Measurements from ENCODE around the gene SF3B5.
"Not testable (repeated sequence)": the region's sequence is repeated elsewhere in the genome, so short reads cannot be mapped to it uniquely, and the experiment has no call there.

The SF3B5 gene

GRCh38 chr6:144062786-144063185 is 32.6 kb downstream of the SF3B5 start:
- no peak for DNase-seq

GRCh38 chr6:144059139-144059538 is 36.2 kb downstream of the SF3B5 start:
- no peak for DNase-seq

GRCh38 chr6:144055121-144055931 is 40.0 kb downstream of the SF3B5 start:
- no peak for DNase-seq

- DNase-seq: no peak
Measured at GRCh38 chr6:144053601-144054000, 41.8 kb downstream of the SF3B5 start.

- DNase-seq: no peak
Measured at GRCh38 chr6:144052488-144052887, 42.9 kb downstream of the SF3B5 start.

GRCh38 chr6:144049386-144049785 is 46.0 kb downstream of the SF3B5 start:
- DNase-seq: no peak

GRCh38 chr6:144047688-144048087 is 47.7 kb downstream of the SF3B5 start:
- no peak for DNase-seq

- DNase-seq: not testable (repeated sequence)
Measured at GRCh38 chr6:144046672-144047071, 48.7 kb downstream of the SF3B5 start.

GRCh38 chr6:144044989-144045388 is 50.4 kb downstream of the SF3B5 start:
- DNase-seq: not testable (repeated sequence)
